ENCODE measurements around the gene GSAP.
"Not testable (repeated sequence)": the region's sequence is repeated elsewhere in the genome, so short reads cannot be mapped to it uniquely, and the experiment has no call there.

Gene GSAP

DNA sequence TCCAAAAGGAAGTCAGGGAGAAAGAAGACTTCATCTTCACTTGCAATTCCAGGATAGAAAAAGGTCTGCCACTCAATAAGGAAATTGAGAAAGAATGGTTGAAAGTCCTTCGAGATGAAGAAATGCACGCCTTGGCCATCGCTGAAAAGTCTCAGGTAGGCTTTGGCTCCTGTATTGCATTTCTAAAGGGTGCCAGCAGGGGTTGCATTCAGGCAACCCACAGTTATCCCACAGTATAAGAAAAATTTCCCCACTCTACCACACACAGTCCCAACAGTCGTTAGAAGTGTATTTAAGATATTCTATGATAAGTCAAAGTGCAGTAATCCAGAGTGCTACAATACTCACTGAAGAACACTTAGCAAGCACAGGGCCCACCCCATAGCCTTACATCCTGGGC lies 123.1 kb downstream of the GSAP start:
- DNase-seq (ENCODE audit: low read depth in 1 of 2, low spot score in 1 of 2) = no peak

GRCh38 chr7:77290425-77290824 lies 125.7 kb downstream of the GSAP start:
- no peak for DNase-seq (ENCODE audit: low read depth in 1 of 2, low spot score in 1 of 2)

GRCh38 chr7:77289387-77289786 lies 126.8 kb downstream of the GSAP start:
- no peak for DNase-seq (ENCODE audit: low read depth in 1 of 2, low spot score in 1 of 2)

DNA sequence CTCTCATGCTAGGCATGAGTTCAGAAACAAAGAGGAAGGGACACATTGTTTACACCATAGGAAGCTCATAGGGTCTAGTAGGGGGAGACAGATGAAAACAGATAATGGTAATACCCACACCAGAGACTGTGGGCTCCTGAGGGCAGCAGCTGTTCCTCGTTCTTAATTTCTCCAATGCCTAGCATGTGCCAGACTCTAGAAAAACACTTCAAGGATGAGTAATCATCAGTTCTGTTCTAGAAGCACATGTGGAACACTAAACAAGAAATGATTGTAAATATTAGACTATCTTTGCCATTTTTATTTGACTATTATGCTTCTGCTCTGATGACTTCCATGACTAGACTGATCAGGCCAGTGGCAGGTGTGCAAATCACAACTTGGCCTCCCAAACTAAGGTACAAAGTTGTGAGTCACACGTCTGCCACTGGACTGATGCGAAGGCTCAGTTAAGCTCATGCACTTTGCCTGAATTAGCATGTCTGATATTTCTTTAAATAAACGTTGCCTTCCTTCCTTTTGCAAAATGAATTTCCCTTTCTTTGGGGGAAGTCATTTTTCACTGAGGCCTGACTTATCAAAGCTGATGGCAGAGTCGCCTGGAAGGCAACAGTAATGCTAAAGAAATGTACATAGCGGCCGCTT lies 127.4 kb downstream of the GSAP start:
- DNase-seq (ENCODE audit: low read depth in 1 of 2, low spot score in 1 of 2) = no peak

- no peak for DNase-seq (ENCODE audit: low read depth in 1 of 2, low spot score in 1 of 2)
Measured at GRCh38 chr7:77284616-77285015, 131.5 kb downstream of the GSAP start.

DNA sequence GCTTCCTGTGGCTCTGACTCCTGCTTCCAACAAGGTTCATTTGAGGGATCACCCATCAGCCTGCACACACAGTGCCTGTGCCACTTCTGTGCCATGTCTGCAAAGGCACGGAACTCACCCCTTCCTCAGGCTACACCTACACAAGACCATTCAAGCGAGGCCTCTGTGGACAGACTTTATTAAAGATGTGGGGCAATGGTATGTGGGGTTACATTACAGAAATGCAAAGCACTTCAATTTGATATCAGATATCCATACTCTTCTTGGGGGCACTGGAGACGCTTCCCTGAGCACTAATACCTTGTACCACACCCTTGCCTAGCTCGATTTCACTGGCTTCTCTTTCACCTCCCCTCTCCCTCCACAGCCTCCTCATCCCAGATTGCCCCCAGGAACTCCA lies 132.1 kb downstream of the GSAP start:
- no peak for DNase-seq (ENCODE audit: low read depth in 1 of 2, low spot score in 1 of 2)

GRCh38 chr7:77282897-77283296 lies 133.3 kb downstream of the GSAP start:
- DNase-seq (ENCODE audit: low read depth in 1 of 2, low spot score in 1 of 2) = no peak

DNA sequence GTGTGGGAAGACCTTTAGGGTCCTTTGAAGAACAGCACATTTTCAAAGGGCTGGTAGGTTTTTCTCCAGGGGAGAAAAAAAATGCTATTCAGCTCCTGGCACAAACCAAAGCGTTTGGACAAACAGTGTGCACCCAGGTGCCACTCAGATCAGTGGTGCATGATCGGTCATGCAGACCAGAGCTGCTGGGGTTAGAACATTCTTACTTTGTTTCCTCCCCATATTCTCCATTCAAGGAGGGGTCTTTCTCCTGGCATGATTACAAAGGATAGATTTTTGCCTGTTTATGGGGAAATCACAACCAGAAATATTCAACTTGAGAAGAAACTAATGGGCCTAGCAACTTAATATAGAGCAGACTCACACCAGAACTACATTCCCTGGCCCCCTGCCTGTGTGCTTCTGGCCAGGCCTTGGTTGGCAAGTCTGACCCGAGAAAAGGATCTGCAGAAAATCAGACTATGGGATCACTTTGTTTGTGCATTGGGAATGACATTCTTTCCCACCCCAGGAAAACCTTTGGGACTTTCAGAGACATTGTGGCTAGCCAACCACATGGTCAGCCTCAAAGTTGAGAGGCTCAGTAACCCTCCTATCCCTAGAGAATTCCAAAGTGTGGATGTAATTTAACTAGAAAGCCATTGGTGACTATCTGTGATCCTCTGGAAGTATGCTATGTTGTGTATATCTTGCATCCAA lies 134.2 kb downstream of the GSAP start:
- no peak for DNase-seq (ENCODE audit: low read depth in 1 of 2, low spot score in 1 of 2)

DNA sequence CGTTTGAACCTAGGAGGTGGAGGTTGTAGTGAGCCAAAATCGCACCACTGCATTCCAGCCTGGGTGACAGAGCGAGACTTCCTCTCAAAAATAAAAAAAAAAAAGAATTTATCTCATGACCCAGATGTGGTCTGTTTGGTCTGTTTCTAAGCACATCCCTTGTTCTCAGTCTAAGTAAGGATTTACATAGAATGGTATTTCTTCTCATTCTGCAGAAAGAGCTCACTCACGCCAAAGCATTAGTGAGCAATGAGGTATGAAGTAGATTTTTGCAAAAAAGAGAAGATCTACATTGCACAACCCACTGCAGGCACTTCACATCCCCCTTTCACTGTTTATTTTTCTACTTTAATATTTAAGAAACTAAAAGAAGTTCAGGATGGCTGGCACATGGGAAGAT lies 140.0 kb downstream of the GSAP start:
- DNase-seq (ENCODE audit: low read depth in 1 of 2, low spot score in 1 of 2) = no peak

DNA sequence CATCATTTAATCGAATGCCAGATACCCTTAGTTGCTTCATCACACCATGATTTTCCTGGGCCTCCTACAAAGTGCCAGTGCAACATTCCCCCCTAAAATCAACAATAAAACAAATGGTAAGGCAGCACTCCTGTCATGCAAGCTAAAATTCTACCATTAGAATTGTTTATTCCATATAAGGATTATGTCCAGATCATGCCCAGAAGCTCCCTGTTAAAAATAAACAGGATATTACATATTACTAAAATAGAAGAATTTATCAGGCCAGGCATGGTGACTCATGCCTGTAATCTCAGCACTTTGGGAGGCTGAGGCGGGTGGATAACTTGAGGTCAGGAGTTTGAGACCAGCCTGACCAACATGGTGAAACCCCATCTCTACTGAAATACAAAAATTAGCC lies 140.5 kb downstream of the GSAP start:
- DNase-seq (ENCODE audit: low read depth in 1 of 2, low spot score in 1 of 2) = not testable (repeated sequence)

GRCh38 chr7:77271766-77272165 lies 144.4 kb downstream of the GSAP start:
- no peak for DNase-seq (ENCODE audit: low read depth in 1 of 2, low spot score in 1 of 2)

- no peak for DNase-seq (ENCODE audit: low read depth in 1 of 2, low spot score in 1 of 2)
Measured at GRCh38 chr7:77270094-77270480, 146.1 kb downstream of the GSAP start.

- DNase-seq (ENCODE audit: low read depth in 1 of 2, low spot score in 1 of 2) = no peak
Measured at GRCh38 chr7:77269360-77270093, 146.6 kb downstream of the GSAP start.

GRCh38 chr7:77266291-77266794 lies 149.8 kb downstream of the GSAP start:
- DNase-seq (ENCODE audit: low read depth in 1 of 2, low spot score in 1 of 2) = no peak

DNA sequence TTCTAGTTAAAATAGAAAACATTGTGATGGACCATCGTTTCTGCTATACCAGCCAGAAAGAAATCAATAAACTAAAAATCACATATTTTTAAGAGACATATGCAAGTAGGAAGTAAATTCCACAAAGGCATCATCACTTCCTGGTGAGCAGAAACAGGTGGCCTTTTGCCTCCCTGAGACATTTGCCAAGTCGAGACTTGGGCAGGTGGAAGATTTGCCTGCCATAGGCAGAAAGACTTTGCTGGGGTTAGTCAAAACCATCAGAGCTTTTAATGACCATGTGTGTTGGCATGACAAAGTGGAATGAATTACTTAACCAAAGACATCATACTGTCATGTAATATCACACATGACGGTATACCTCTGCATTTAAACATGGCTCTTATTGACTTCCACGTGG lies 150.5 kb downstream of the GSAP start:
- DNase-seq (ENCODE audit: low read depth in 1 of 2, low spot score in 1 of 2) = no peak

DNA sequence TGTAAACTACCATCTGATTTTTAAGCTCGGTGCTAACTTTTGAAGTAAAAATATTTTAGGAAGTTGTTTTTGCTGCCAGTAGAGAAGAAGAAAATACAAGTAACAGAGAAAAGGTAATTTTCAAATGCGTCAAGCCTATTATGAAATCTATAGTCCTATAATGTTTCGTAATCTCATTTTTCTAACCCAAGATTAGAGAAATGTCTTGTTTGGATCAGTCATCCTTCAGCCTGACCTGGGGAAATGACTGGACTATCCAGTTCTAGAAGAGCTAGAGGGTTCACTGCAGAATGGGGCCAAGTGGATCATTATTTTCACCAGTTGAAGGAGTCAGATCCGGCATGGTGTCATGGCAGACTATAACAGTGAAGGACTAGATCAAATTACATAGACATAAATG lies 153.8 kb downstream of the GSAP start:
- DNase-seq (ENCODE audit: low read depth in 1 of 2, low spot score in 1 of 2) = no peak
